ENCODE data around the gene KCNJ14.

The KCNJ14 gene

DNA sequence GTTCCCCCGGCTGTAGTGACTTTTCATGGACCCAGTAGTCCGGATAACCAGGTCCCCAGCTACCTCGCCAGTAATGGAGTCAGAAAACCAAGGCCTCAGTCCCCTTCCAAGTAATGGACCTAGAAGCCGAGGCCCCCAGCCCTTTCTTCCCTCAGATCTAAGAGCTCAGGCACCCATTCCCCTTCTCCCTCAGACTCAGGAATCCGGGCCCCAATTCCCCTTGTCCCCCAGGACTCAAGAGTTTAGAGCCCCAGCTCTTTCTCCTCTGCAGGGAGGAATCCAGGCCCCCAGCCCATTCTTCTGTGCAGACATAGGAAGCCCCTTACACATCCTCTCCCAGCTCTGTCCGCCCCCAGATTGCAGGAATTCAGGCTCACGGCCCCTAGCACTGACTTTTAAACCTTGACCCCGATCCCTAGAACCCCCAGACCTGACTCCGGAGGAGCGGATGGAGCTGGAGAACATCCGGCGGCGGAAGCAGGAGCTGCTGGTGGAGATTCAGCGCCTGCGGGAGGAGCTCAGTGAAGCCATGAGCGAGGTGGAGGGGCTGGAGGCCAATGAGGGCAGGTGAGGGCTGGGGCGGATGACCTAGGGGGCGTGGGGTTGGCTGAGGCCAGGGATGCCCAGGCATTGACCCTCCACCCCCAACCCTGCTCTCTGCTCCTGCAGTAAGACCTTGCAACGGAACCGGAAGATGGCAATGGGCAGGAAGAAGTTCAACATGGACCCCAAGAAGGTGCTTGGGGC, 14.7 kb downstream of the KCNJ14 start:
- no peak for DNase-seq (ENCODE audit: low read depth in 1 of 2, low spot score in 1 of 2)

DNA sequence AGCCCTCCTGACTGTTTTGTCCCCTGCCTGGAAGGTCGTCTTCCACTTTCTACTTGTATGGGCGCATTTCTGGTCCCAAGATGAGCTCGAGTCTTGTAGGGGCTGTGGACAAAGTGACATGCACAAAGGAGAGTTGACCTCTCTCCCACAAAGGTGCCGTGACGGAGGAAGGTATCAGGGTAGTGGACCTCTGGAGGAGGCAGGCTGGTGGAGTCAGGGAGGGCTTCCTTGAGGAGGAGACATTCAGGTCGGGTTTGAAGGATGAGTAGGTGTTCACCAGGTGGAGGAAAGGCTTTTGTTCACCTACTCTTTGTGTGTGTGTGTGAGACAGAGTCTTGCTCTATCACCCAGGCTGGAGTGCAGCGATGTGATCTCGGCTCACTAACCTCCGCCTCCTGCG, 15.5 kb downstream of the KCNJ14 start:
- no peak for DNase-seq (ENCODE audit: low read depth in 1 of 2, low spot score in 1 of 2)

DNA sequence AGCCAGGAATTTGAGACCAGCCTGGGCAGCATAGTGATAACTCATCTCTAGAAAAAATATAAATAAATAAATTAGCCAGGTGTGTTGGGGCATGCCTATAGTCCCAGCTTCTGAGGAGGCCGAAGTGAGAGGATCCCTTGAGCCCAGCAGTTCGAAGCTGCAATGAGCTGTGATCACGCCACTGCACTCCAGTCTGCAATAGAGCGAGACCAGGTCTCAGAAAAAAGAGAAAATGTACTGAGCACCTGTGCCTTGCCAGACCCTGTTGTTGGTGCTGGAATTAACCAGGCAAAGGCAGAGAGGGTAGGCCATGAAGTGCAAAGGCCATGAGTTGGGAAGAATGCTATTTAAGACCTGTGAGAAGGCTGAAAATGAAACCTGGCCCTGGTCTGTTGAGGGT, 16.5 kb downstream of the KCNJ14 start:
- DNase-seq (ENCODE audit: low read depth in 1 of 2, low spot score in 1 of 2), result no peak

DNA sequence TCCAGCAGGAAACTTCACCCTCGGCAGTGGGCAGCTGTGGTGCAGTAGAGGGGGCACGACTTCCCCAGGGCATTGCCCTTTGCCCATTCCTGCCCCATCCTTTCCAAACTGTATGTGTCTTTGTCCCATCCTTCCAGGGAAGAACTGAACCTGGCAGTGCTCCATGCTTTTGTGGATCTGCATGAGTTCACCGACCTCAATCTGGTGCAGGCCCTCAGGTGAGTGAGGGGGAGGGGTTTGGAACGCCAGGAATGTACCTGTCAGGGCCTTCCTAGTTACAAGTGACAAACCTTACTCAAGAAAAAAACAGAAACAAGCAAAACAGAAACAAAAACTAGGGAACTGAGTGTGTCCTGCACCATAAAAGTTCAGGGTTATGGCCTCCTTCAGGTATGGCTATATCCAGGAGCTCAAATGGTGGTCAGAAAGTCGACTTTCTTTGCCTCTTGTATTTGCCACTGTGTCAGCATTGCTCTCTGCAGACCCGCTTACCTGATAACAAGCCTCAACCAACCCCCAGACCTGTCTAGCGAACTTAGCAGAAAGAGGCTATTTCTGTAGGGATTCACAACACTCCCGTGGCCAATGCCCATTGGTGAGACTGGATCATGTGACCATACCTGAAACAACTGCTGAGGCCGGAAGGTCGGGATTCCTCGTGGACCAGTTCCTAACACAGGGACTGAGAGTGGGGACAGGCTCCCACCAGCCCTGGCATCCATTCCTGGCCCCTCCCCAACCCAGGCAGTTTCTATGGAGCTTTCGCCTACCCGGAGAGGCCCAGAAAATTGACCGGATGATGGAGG, 18.0 kb downstream of the KCNJ14 start:
- DNase-seq (ENCODE audit: low read depth in 1 of 2, low spot score in 1 of 2), result no peak

DNA sequence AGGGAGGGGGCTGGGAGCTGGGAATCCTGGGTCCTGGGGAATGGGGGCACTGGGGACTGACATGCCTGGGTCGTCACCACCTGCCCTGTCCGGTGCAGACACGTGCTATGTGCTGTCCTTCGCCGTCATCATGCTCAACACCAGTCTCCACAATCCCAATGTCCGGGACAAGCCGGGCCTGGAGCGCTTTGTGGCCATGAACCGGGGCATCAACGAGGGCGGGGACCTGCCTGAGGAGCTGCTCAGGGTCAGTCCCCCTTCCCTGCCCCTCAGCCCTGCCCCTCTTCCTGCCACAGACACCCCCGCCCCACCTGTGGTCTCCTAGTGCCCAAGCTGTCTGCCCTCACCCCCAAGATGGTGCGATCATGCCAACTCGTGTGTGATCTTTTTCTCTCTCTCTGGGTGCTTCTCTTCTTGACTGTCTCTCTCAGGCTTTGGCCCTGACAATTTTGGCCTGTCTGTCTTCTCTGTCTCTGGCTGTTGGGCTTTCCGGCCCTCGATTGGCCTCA, 18.8 kb downstream of the KCNJ14 start:
- DNase-seq (ENCODE audit: low read depth in 1 of 2, low spot score in 1 of 2), result no peak

DNA sequence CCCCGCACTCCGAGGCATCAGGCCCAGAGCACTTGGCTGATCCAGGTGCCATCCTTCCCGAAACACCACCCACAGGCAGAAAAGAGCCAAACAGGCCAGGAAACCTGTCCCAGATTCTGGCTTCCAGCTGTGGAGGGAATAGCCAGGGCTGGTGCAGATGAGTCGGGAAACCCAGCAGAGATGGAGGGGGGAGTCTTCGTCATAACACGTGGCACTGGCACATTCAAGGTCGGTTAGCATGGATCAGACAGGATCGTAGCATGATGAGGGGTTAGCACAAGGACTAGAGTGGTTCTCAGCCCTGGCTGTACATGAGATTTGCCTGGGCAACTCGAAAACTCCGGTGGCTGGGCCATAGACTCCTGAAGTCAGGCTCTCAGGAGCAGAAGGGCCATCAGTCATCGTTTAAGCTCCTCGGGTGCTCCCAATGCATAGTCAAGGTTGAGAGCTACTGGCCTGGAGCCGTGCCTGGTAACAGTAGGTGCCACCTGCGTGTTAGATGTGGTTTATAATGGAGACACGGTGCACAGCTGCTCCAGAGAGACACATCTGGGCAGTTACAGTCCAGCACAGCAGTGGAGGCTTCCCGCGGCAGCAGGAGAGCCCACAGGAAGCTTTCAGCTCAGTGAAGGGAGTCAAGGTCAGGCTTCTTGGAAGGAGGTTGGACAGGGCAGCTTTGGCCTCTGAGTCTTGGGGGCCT, 20.1 kb downstream of the KCNJ14 start:
- DNase-seq (ENCODE audit: low read depth in 1 of 2, low spot score in 1 of 2), result no peak

DNA sequence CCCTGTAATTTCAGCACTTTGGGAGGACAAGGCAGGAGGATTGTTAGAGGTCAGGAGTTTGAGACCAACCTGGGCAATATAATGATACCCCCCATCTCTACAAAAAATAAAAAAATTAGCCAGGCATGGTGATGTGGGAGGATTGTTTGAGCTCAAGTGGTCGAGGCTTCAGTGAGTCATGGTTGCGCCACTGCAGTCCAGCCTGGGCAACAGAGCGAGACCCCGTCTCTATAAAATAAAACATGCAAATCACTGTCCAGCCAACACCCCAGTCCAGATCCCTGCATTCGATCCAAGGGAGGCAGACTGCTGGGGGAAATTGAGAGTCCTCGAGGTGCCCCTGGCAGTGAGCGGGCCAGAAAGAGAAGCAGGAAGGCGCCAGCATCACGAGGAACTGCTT, 20.8 kb downstream of the KCNJ14 start:
- DNase-seq (ENCODE audit: low read depth in 1 of 2, low spot score in 1 of 2), result no peak

DNA sequence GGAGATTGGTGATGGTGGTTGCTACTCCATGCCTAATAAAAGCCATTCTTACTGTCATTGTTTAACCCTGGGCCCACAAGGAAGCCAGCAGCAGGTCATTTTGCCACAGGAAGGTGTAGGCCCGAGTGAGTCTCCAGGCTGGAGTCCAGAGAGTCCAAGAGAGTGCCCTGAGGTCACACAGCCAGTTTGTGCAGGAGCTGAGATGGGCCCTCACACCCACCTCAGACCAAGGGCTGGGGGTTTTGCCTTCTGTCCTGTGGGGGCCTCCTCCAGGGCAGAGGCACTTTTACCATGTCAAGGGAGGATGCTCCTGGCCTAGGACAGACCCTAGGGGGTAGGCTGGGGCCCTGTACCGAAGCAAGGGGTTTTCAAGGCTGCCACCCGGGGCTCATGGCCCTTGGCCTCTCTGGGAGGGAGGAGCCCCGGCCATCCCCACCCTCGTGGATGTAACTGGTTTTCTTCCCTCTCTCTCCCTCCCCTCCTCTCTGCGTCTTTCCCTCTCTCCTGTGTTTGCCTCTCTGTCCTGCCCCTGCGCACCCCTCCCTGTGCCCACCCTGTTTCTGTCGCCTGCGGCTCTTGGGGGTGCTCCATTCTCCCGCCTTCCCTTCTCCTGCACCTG, 21.8 kb downstream of the KCNJ14 start:
- no peak for DNase-seq (ENCODE audit: low read depth in 1 of 2, low spot score in 1 of 2)

DNA sequence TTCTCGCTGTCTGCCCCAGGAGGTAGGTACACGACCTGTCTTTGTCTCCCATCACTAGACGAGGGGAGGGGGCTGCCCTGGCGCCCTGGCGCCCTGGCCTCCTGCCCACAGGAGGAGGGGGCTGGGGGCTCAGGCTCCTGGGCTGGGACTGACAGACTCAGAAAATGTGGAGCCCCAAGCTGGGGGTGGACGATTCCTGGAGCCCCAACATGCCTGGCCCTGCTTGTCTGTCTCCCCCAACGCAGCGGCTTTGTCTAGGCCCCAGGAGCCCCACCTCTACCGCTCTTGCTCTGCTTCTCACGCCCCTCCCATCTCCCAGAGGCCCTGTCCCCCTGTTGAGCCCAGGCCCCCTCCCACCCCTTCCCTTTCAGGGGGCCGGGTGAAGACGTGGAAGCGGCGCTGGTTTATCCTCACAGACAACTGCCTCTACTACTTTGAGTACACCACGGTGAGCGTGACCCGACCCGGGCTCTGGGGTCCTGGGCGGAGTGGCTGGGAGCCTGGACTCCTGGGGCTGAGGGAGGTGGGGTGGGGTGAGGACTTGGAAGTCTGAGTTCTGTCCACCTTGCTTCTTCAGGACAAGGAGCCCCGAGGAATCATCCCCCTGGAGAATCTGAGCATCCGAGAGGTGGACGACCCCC, 22.4 kb downstream of the KCNJ14 start:
- no peak for DNase-seq (ENCODE audit: low read depth in 1 of 2, low spot score in 1 of 2)

DNA sequence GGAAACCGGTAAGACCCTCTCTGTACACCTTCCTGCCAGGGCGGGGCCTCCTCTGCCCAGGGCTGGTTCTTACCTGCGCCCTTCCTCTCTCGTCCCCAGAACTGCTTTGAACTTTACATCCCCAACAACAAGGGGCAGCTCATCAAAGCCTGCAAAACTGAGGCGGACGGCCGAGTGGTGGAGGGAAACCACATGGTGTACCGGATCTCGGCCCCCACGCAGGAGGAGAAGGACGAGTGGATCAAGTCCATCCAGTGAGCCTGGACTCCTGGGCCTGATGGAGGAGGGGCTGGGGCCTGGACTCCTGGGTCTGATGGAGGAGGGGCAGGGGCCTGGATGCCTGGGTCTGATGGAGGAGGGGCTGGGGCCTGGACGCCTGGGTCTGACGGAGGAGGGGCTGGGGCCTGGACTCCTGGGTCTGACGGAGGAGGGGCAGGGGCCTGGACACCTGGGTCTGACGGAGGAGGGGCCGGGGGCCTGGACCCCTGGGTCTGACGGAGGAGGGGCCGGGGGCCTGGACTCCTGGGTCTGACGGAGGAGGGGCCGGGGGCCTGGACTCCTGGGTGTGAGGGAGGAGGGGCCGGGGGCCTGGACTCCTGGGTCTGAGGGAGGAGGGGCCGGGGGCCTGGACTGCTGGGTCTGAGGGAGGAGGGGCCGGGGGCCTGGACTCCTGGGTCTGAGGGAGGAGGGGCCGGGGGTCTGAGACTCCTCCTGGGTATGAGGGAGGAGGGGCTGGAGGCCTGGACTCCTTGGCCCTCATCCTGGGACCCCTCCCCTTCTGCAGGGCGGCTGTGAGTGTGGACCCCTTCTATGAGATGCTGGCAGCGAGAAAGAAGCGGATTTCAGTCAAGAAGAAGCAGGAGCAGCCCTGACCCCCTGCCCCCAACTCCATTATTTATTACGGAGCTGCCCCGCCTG, 23.2 kb downstream of the KCNJ14 start:
- DNase-seq (ENCODE audit: low read depth in 1 of 2, low spot score in 1 of 2), result no peak

DNA sequence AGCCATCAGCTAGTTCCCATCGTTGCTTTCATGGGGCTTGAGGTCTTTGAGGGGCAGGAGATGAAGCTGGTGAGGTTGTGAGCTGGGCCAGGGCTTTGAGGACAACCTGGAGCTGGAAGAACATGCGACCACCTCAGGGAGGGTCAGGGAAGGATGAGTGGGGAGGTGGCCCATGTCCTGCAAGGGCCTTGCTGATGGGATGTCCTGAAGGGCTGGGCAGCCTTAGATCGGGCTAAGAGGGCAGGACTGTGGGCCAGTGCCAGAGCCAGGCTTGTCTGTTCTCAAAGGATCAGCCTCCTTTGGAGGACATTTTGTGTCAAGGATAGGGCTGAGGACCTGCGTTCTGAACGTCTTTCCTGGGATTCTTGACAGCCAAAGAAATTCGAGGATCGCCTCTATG, 24.3 kb downstream of the KCNJ14 start:
- DNase-seq (ENCODE audit: low read depth in 1 of 2, low spot score in 1 of 2), result no peak

DNA sequence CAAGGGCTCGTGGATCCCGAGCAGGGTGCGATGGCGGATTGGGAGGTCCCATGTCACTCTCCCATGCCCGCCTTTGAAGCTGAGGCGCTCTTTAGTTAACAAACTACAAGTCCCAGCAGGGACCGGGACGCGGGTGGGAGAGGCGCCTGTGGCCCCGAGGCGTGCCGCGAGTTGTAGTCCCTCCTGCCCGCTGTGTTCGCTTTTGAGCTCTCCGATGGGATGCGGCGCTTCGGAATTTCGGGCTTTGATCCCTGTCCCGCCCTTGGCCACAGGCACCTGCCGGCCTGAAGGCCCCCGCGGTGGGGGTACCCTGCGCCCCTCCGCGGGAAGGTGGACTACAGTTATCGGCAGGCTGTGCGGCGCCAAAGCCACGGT, 24.8 kb downstream of the KCNJ14 start:
- DNase-seq (ENCODE audit: low read depth in 1 of 2, low spot score in 1 of 2), result peak in 1 of 2 donors; percentile 33

DNA sequence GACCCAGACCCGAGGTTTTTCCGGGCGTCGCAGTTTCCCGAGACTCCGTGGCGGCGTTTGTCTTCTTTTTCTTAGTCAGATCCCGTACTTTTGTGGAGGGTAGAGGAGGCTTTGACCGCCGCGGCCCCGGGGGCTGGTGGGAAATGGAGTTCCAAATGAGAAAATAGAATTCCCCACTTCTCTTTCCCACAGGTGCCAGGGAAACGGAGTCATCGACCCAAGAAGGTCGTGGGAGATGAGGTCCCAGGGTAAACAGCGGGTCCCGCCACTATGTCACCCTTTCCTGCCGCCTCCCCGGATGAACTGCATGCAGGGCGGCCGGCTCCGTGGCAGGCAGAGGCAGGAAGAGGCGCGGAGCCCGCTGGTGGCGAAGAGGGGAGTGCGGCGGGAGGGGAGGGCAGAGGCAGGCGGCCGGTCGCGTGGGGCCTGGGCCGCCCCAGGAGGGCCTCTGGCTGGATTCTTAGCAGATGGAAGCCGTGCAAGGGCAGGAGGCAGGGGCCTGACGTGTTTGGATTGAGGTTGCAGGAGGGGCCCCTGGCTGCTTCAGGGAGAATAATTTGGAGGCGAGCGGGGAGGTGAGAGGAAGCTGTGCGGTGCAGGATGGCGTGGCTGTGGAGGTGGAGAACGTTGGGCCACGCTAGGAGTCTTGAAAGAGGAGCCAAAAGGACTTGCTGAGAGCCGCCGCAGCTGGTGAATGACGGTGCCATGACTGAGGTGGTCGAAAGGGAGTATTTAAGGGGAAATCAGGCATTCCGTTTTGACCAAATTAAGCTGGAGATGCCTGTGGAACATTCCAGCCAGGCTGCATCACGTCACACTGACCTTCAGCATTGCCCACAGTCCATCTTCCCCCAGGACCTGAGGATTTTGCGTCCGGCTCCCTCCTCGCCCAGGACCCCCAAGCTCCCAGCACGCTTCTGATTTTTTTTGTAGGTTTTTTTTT, 25.5 kb downstream of the KCNJ14 start:
- DNase-seq (ENCODE audit: low read depth in 1 of 2, low spot score in 1 of 2), result peak in 1 of 2 donors; percentile 38

DNA sequence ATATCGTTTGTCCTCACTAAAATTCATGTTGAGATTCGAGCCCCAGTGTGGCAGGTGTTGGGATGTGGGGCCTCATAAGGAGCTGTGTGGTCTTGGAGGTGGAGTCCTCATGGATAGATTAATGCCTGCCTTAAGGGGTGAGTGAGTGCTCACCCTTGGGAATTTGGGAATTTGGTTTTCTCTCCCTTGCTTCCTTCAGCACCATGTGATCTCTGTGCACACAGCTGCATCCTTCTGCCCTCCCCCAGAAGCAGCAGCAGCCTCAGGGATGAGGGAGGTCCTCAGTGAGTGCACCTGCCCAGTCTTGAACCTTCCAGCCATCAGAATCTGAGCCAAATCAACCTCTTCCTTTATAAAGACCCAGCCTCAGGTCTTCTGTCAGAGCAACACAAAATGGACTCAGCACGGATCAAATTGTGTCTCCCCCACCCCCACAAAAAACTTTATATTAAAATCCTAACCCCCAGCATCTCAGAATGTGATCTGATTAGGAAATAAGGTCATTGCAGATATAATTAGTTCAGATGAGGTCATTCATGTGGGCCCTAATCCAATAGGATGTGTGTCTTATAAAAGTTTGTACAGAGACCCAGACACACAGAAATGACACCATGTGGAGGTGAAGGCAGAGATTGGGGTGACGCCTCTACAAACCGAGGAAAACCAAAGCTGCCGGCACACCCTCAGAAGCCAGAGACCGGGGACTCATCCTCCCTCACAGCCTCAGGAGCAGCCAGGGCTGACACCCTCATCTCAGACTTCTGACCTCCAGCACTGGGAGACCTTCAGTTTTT, 26.7 kb downstream of the KCNJ14 start:
- no peak for DNase-seq (ENCODE audit: low read depth in 1 of 2, low spot score in 1 of 2)

DNA sequence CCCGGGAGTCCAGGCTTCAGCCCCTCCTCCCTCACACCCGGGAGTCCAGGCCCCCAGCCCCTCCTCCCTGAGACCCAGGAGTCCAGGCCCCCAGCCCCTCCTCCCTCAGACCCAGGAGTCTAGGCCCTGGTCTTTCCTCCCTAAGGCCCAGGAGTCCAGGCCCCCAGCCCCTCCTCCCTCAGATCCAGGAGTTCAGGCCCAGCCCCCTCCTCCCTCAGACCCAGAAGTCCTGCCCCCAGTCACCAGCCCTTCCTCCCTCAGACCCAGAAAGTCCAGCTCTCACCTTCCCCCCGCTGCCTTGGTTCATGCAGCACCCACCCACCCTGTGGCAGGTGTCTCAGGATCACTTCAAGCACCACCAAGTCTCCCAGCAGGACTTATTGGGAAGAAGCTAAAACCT, 27.9 kb downstream of the KCNJ14 start:
- DNase-seq (ENCODE audit: low read depth in 1 of 2, low spot score in 1 of 2), result no peak

DNA sequence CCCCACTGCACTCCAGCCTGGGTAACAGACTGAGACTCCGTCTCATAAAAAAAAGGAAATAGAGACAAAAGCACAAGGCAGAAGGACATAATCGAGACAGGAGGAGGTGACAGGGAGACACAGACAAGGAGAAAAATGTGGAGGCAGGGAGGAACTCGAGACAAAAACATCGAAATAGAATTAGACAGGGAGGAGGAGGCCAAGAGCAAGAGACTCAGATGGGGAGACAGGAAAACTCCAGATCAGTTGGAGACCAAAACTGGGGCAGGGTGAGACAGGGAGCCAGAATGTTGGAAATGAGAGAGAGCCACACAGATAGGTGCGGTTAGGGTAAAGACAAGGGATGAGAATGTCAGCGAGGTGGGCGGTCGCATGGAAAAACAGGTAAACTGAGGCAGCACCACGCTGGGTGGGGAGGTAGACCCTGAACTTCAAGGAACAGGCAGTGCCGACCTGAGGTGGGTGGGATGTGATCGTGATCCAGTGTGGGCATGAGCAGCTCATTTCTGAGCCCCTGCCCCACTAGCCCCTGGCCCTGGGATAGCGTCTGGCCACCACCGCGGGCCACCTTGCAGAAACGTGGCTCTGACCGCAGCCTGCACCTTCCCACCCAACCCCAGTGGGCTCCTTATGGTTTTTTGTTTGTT, 29.0 kb downstream of the KCNJ14 start:
- DNase-seq (ENCODE audit: low read depth in 1 of 2, low spot score in 1 of 2), result no peak

DNA sequence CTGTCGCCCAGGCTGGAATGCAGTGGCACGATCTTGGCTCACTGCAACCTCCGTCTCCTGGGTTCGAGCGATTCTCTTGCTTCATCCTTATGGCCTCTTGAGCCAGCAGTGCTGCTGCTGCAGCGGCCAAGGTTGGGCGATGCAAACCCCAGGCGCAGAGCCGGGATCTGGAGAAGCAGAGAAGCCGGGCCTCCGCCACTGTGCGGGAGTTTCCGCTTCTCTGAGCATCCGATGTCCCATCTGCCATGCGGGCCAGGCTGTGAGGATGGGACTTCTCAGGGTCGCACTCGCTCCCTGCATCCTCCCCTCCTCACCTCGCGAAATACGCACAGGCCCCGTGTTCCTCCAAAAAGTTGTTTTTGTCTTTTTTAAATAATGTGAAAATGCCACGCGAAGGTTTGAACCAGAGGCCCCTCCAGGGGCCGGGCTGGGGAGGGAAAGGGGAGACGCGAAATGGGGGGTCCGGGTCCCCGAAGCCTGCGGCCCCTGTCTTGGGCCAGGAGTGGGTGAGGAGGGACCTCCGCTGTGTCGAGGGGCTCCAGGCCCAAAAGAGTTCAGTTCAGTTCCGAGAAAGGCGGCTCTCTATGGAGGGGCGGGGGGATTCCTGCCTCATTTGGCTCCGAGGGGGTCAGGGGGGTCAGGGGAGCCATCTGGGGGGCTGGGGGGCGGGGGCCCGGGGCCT, 29.7 kb downstream of the KCNJ14 start:
- DNase-seq (ENCODE audit: low read depth in 1 of 2, low spot score in 1 of 2), result no peak
